SK-N-SH (cell line): Measurements from ENCODE around the gene UNC5B. TPM values are rescaled to one million over a fixed set of nuclear protein-coding genes. Genes with fewer than 3 reads are reported as not detected.

Experiments
- CTCF ChIA-PET: fragments of 300-600, 350-600 bp; formaldehyde crosslinking; extraction: SDS; loops from one replicate; lab custom pipeline; 2021; lab: Yijun Ruan, JAX
- POLR2A ChIA-PET: fragments of 350-600 bp; sonication (Branson Sonifier 250); formaldehyde crosslinking; extraction: SDS; loops from one replicate; lab custom pipeline; 2020; ENCODE audit warnings: antibody characterized with exemption, inconsistent platforms; lab: Yijun Ruan, JAX
- DNase-seq: peaks from one replicate; pipeline ENCODE4 v3.0.0; 2012
- H2AFZ ChIP-seq: fragments of 200-600 bp; sonication (generic); 2 replicates; pipeline ENCODE4 v1.8.1; 2016; ENCODE audit warnings: antibody characterized with exemption, mild to moderate bottlenecking, low read depth
- H3F3A ChIP-seq: fragments of 200-600 bp; sonication (generic); replicated peaks from 2 replicates; pipeline ENCODE3; 2016; ENCODE audit warnings: antibody characterized with exemption, mild to moderate bottlenecking; ENCODE audit not compliant: insufficient read depth
- H3K27ac ChIP-seq, 2 experiments: fragments of 200-500 bp in 1 of 2; fragments of 200-600 bp in 1 of 2; sonication (Bioruptor generic) in 1 of 2; sonication (generic), shearing (Covaris generic) in 1 of 2; 2 replicates each; pipeline versions ENCODE4 v1.5.1 to v1.6.1; 2014 to 2016; ENCODE audit warnings: low read depth in 2 of 2, inconsistent platforms in 1 of 2, low read length in 1 of 2, mild to moderate bottlenecking in 1 of 2, mixed read lengths in 1 of 2
- H3K27me3 ChIP-seq: fragments of 200-600 bp; sonication (generic), shearing (Covaris generic); 2 replicates; pipeline ENCODE4 v1.6.1; 2016; ENCODE audit warnings: mixed run types; ENCODE audit not compliant: insufficient read depth
- H3K36me3 ChIP-seq, 2 experiments: fragments of 200-500 bp in 1 of 2; fragments of 200-600 bp in 1 of 2; sonication (Bioruptor generic) in 1 of 2; sonication (generic) in 1 of 2; replicated peaks in 1 of 2; 2 replicates each; pipeline versions ENCODE3 to v1.5.1; 2014 to 2016; ENCODE audit warnings: low read length in 1 of 2, mild to moderate bottlenecking in 1 of 2; ENCODE audit not compliant: insufficient read depth in 2 of 2, control insufficient read depth in 1 of 2
- H3K4me1 ChIP-seq, 2 experiments: fragments of 200-500 bp in 1 of 2; fragments of 200-600 bp in 1 of 2; sonication (Bioruptor generic) in 1 of 2; sonication (generic), shearing (Covaris generic) in 1 of 2; 2 replicates each; pipeline versions ENCODE4 v1.5.1 to v1.6.1; 2014 to 2016; ENCODE audit warnings: low read depth in 1 of 2, low read length in 1 of 2, mixed run types in 1 of 2; ENCODE audit not compliant: insufficient read depth in 2 of 2, control insufficient read depth in 1 of 2
- H3K4me2 ChIP-seq: fragments of 200-600 bp; sonication (generic), shearing (Covaris generic); 2 replicates; pipeline ENCODE4 v1.6.1; 2017; ENCODE audit warnings: mixed run types
- H3K4me3 ChIP-seq, 2 experiments: fragments of 200-500 bp in 1 of 2; fragments of 200-600 bp in 1 of 2; sonication (Bioruptor generic) in 1 of 2; sonication (generic), shearing (Covaris generic) in 1 of 2; 2 replicates each; pipeline versions ENCODE4 v1.5.1 to v1.8.1; 2014 to 2016; ENCODE audit warnings: low read depth in 2 of 2, inconsistent platforms in 1 of 2, low read length in 1 of 2, mild to moderate bottlenecking in 1 of 2, mixed read lengths in 1 of 2, moderate library complexity in 1 of 2
- H3K79me2 ChIP-seq: fragments of 200-600 bp; sonication (generic); 2 replicates; pipeline ENCODE4 v1.8.1; 2017; ENCODE audit warnings: mild to moderate bottlenecking; ENCODE audit not compliant: insufficient read depth
- H3K9ac ChIP-seq: fragments of 200-600 bp; sonication (generic); 2 replicates; pipeline ENCODE4 v1.6.1; 2017; ENCODE audit warnings: mixed run types
- H3K9me2 ChIP-seq: fragments of 200-600 bp; sonication (generic); 2 replicates; pipeline ENCODE4 v1.6.1; 2017; ENCODE audit warnings: mixed run types
- H3K9me3 ChIP-seq: fragments of 200-600 bp; sonication (generic); 2 replicates; pipeline ENCODE4 v1.6.1; 2017; ENCODE audit warnings: mixed run types, mild to moderate bottlenecking, moderate library complexity
- H4K20me1 ChIP-seq: fragments of 200-600 bp; sonication (generic); 2 replicates; pipeline ENCODE4 v1.6.1; 2017; ENCODE audit warnings: mild to moderate bottlenecking, mixed run types; ENCODE audit not compliant: insufficient read depth
- FOXJ3 ChIP-seq: sonication (generic); formaldehyde crosslinking; IDR thresholded peaks from 2 replicates; pipeline ENCODE4 v1.5.1; 2020; ENCODE audit warnings: mild to moderate bottlenecking, missing genetic modification reagents
- GATA2 ChIP-seq: sonication (generic); formaldehyde crosslinking; IDR thresholded peaks from 2 replicates; pipeline ENCODE4 v1.5.0; 2020; ENCODE audit warnings: mild to moderate bottlenecking, missing genetic modification reagents
- MEF2A ChIP-seq: IDR thresholded peaks from 2 replicates; pipeline ENCODE4 v1.4.0; 2012; ENCODE audit warnings: low read depth, borderline replicate concordance
- MXI1 ChIP-seq: IDR thresholded peaks from 2 replicates; pipeline ENCODE4 v1.6.1; 2012; ENCODE audit warnings: mild to moderate bottlenecking, low read depth, low read length, improper control_type of control experiment
- NFIC ChIP-seq: IDR thresholded peaks from 2 replicates; pipeline ENCODE4 v1.4.0; 2012; ENCODE audit warnings: borderline replicate concordance
- POLR2AphosphoS5 ChIP-seq: IDR thresholded peaks from 2 replicates; pipeline ENCODE4 v1.6.1; 2012; ENCODE audit warnings: low read depth, low read length
- SMC3 ChIP-seq: IDR thresholded peaks from 2 replicates; pipeline ENCODE4 v1.6.1; 2012; ENCODE audit warnings: low read depth, low read length, improper control_type of control experiment
- TAF1 ChIP-seq: IDR thresholded peaks from 2 replicates; pipeline ENCODE4 v1.6.1; 2012; ENCODE audit warnings: low read depth, mild to moderate bottlenecking, low read length, moderate library complexity, borderline replicate concordance
- TCF12 ChIP-seq: IDR thresholded peaks from 2 replicates; pipeline ENCODE4 v1.4.0; 2012
- TEAD4 ChIP-seq: IDR thresholded peaks from 2 replicates; pipeline ENCODE4 v1.4.0; 2012; ENCODE audit warnings: mild to moderate bottlenecking, borderline replicate concordance; ENCODE audit not compliant: insufficient read depth
- YY1 ChIP-seq: IDR thresholded peaks from 2 replicates; pipeline ENCODE4 v1.4.0; 2012; ENCODE audit warnings: low read depth, mild to moderate bottlenecking
- WGBS: methylation state at CpG from one replicate; pipeline ENCODE4 v1.1.6; 2017; ENCODE audit warnings: low lambda C conversion rate; 5-methylcytosine and 5-hydroxymethylcytosine counted together
- polyA plus RNA-seq, 3 experiments: library from polyadenylated mRNA; depleted of rRNA; stranded (reverse); fragments of >200 nt; gene quantifications; 2 replicates each; pipeline ENCODE4 v1.2.3, GENCODE V29; 2012
- TF ChIP-seq, protein P1 (sequence below): IDR thresholded peaks from 2 replicates; pipeline ENCODE4 v1.4.0; 2012; ENCODE audit warnings: low read depth, borderline replicate concordance
- TF ChIP-seq, protein P2 (sequence below): fragments of 200-600 bp; sonication (generic); IDR thresholded peaks from 2 replicates; pipeline ENCODE4 v1.6.1; 2017; ENCODE audit warnings: antibody characterized with exemption, mild to moderate bottlenecking, moderate library complexity
- TF ChIP-seq, protein P3 (sequence below): IDR thresholded peaks from 2 replicates; pipeline ENCODE4 v1.4.0; 2012; ENCODE audit warnings: low read depth, borderline replicate concordance

UNC5B gene
- polyA plus RNA-seq, 1 of the 3 experiments (the other 2 are of a cell fraction): 13.8 TPM

DNA sequence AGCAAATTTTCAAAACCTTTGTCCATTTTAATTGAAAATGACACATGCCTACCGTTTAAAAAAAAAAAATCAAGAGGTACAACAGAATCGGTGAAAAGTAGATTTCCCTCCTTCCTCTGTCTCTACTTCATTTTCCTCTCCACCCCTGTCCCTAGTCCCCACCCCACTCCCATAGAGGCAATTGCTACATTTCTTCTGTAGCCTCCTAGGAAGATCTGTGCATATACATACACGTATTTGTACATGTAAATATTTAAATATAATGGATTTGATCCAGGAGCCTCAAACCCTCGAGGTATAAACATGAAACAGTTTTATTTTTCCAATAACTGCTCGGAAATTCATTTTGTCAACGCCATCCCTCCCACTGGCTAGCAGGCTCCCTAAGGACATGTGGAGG lies 92.5 kb downstream of the UNC5B start:
- Histone ChIP-seq H3K4me3 (no peak overlapping the region), H3K79me2 (no peaks in the 10 kb centered on the region), H3K9me2 (no peaks in the 10 kb centered on the region), H3K27ac (no peak overlapping the region), H3K36me3 (peaks cover 2 to 12% of the 10 kb centered on the region in 2 experiments), H2AFZ (no peak overlapping the region), H3K27me3 (no peaks in the 10 kb centered on the region), H3K4me1 (no peaks in the 10 kb centered on the region; a peak in 1 of 4 replicates), H3K9me3 (no peaks in the 10 kb centered on the region), H3K9ac (no peak overlapping the region), H3F3A (peaks cover 8% of the 10 kb centered on the region), H3K4me2 (no peak overlapping the region), H4K20me1 (peaks cover 12% of the 10 kb centered on the region)
- ChIA-PET POLR2A (no interaction called here), CTCF (interaction anchor here (1.3 to 1.6 kb wide), 2 partner anchors 13 to 402 kb away, joined by 3 to 5 read pairs; no protein-coding TSS in a partner anchor)
- no peak for TF ChIP-seq YY1
- no peak for TF ChIP-seq NFIC
- TF ChIP-seq, protein P1, sequence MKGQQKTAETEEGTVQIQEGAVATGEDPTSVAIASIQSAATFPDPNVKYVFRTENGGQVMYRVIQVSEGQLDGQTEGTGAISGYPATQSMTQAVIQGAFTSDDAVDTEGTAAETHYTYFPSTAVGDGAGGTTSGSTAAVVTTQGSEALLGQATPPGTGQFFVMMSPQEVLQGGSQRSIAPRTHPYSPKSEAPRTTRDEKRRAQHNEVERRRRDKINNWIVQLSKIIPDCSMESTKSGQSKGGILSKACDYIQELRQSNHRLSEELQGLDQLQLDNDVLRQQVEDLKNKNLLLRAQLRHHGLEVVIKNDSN: no peak
- no peak for DNase-seq
- WGBS: 46% methylated on average over 6 of the region's 6 CpGs

DNA sequence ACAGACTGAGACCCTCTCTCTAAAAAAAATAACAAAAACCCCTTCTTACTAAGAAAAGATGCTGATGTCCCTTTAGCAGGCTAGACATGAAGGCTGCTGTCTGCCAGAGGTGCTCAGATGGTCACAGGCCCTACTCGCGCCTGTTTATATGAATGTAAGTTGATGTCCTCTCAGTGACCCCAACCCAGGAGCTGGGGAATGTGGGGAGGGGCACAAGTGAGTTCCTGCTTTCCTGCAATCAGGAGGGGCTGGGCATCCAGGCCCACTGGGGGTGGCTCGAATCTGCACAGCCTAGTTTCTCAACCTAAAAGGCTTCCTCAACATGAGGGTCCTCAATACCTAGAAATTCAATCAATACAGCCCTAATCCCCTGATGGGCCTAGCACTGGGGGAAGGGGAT lies 94.6 kb downstream of the UNC5B start:
- Histone ChIP-seq H3K36me3 (peaks cover 0 to 13% of the 10 kb centered on the region in 2 experiments), H3F3A (peaks cover 9% of the 10 kb centered on the region), H3K27ac (no peak overlapping the region), H4K20me1 (peaks cover 6% of the 10 kb centered on the region; the same call in 1 of the 2 replicates), H3K9me2 (no peaks in the 10 kb centered on the region), H3K9me3 (no peaks in the 10 kb centered on the region), H3K79me2 (no peaks in the 10 kb centered on the region), H3K4me1 (no peaks in the 10 kb centered on the region), H2AFZ (no peak overlapping the region), H3K4me3 (no peak overlapping the region), H3K9ac (no peak overlapping the region), H3K27me3 (no peaks in the 10 kb centered on the region), H3K4me2 (no peak overlapping the region)
- ChIA-PET CTCF (interaction anchor here (0.8 to 4.2 kb wide), 2 partner anchors 11 to 264 kb away, joined by 4 to 28 read pairs; partner anchors contain the start of gene SLC29A3), POLR2A (no interaction called here)
- DNase-seq: no peak
- TF ChIP-seq TEAD4 (no peak), TAF1 (no peak), POLR2AphosphoS5 (no peak)
- TF ChIP-seq, protein P1: no peak
- 100% methylated on average over 2 of the region's 3 CpGs for WGBS

DNA sequence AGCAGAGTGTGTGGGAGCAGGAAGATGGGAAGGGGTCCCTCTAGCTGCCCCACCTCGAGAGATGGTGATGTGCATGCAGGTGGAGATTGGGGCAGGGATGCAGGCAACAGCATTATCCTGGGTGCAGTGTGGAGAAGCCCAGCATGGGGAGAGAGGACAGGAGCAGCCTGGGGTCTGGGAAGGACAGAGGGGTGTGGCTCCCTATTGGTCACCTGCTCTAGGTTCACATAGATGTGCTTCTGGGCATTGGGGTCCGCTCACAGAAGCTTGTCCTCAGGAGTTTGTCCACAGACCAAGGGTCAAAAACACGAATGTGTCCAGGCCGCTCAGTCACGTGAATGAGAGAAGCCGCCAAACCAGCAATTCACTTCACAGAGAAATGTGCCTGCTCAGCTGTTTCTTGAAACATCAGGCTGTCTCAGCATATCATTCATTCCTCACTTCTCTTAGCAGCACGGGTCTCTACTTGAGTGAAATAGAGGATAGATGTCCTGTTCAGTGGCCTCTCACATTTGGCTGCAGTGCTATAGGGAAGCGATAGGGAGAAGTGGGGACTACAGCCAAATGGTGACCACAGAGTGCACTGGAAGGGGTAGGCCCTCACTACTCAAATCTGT lies 95.2 kb downstream of the UNC5B start:
- WGBS: 93% methylated on average over 8 of the region's 8 CpGs
- Histone ChIP-seq H3K9ac (no peak overlapping the region), H3K36me3 (peaks cover 0 to 15% of the 10 kb centered on the region in 2 experiments), H3K9me2 (no peaks in the 10 kb centered on the region), H3K4me1 (no peaks in the 10 kb centered on the region), H3K9me3 (no peaks in the 10 kb centered on the region), H3K27me3 (no peaks in the 10 kb centered on the region), H3K79me2 (no peaks in the 10 kb centered on the region), H3F3A (peaks cover 14% of the 10 kb centered on the region), H3K27ac (no peak overlapping the region), H4K20me1 (0 out of 2 replicates have a peak, but pooled peaks cover 5% of the 10 kb centered on the region), H2AFZ (no peak overlapping the region), H3K4me3 (no peak overlapping the region), H3K4me2 (no peak overlapping the region)
- POLR2A ChIA-PET: interaction anchor here (1.2 kb wide), 1 partner anchor 11 kb away, joined by 3 read pairs; the partner anchor contains the start of gene SLC29A3
- CTCF ChIA-PET: interaction anchor here (0.6 to 4.2 kb wide), 5 partner anchors 11 to 601 kb away, joined by 3 to 28 read pairs (median 3); partner anchors contain the start of gene SLC29A3
- DNase-seq: no peak
- TF ChIP-seq GATA2 (CRISPR knock-in tag): no peak
- TF ChIP-seq TCF12: no peak
- TF ChIP-seq, protein P2, sequence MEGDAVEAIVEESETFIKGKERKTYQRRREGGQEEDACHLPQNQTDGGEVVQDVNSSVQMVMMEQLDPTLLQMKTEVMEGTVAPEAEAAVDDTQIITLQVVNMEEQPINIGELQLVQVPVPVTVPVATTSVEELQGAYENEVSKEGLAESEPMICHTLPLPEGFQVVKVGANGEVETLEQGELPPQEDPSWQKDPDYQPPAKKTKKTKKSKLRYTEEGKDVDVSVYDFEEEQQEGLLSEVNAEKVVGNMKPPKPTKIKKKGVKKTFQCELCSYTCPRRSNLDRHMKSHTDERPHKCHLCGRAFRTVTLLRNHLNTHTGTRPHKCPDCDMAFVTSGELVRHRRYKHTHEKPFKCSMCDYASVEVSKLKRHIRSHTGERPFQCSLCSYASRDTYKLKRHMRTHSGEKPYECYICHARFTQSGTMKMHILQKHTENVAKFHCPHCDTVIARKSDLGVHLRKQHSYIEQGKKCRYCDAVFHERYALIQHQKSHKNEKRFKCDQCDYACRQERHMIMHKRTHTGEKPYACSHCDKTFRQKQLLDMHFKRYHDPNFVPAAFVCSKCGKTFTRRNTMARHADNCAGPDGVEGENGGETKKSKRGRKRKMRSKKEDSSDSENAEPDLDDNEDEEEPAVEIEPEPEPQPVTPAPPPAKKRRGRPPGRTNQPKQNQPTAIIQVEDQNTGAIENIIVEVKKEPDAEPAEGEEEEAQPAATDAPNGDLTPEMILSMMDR: no peak
- TF ChIP-seq, protein P1: no peak
- no peak for TF ChIP-seq MEF2A
- TF ChIP-seq SMC3: no peak
- TF ChIP-seq, protein P3, sequence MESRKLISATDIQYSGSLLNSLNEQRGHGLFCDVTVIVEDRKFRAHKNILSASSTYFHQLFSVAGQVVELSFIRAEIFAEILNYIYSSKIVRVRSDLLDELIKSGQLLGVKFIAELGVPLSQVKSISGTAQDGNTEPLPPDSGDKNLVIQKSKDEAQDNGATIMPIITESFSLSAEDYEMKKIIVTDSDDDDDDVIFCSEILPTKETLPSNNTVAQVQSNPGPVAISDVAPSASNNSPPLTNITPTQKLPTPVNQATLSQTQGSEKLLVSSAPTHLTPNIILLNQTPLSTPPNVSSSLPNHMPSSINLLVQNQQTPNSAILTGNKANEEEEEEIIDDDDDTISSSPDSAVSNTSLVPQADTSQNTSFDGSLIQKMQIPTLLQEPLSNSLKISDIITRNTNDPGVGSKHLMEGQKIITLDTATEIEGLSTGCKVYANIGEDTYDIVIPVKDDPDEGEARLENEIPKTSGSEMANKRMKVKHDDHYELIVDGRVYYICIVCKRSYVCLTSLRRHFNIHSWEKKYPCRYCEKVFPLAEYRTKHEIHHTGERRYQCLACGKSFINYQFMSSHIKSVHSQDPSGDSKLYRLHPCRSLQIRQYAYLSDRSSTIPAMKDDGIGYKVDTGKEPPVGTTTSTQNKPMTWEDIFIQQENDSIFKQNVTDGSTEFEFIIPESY: no peak
- TF ChIP-seq FOXJ3 (CRISPR knock-in tag): no peak
- no peak for TF ChIP-seq TEAD4
- no peak for TF ChIP-seq MXI1
